ENCODE measurements around the gene DIRAS1.

GRCh38 chr19:2666344-2666994 is 54.7 kb downstream of the DIRAS1 start:
- TF ChIP-seq, protein P1, sequence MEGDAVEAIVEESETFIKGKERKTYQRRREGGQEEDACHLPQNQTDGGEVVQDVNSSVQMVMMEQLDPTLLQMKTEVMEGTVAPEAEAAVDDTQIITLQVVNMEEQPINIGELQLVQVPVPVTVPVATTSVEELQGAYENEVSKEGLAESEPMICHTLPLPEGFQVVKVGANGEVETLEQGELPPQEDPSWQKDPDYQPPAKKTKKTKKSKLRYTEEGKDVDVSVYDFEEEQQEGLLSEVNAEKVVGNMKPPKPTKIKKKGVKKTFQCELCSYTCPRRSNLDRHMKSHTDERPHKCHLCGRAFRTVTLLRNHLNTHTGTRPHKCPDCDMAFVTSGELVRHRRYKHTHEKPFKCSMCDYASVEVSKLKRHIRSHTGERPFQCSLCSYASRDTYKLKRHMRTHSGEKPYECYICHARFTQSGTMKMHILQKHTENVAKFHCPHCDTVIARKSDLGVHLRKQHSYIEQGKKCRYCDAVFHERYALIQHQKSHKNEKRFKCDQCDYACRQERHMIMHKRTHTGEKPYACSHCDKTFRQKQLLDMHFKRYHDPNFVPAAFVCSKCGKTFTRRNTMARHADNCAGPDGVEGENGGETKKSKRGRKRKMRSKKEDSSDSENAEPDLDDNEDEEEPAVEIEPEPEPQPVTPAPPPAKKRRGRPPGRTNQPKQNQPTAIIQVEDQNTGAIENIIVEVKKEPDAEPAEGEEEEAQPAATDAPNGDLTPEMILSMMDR (IDR thresholded peaks at IDR 0.05), result no peak
- no peak for TF ChIP-seq POLR2A (IDR thresholded peaks at IDR 0.05)
